IPS-18c (cell line): ENCODE measurements around the gene PKP1.

Experiments used
- H3K4me3 ChIP-seq: 2 replicates; pipeline ENCODE4 v1.7.0; 2013; ENCODE audit warnings: low read depth, mild to moderate bottlenecking, low read length, moderate library complexity; ENCODE audit not compliant: insufficient read depth
- H3K9me3 ChIP-seq: one replicate; pipeline ENCODE4 v1.6.1; 2013; ENCODE audit warnings: mild to moderate bottlenecking, low read length, moderate library complexity; ENCODE audit not compliant: control insufficient read depth, insufficient read depth

The PKP1 gene

GRCh38 chr1:201272799-201273198 is 10.5 kb upstream of the PKP1 start:
- Histone ChIP-seq H3K9me3 (no peaks in the 10 kb centered on the region), H3K4me3 (no peak overlapping the region)

DNA sequence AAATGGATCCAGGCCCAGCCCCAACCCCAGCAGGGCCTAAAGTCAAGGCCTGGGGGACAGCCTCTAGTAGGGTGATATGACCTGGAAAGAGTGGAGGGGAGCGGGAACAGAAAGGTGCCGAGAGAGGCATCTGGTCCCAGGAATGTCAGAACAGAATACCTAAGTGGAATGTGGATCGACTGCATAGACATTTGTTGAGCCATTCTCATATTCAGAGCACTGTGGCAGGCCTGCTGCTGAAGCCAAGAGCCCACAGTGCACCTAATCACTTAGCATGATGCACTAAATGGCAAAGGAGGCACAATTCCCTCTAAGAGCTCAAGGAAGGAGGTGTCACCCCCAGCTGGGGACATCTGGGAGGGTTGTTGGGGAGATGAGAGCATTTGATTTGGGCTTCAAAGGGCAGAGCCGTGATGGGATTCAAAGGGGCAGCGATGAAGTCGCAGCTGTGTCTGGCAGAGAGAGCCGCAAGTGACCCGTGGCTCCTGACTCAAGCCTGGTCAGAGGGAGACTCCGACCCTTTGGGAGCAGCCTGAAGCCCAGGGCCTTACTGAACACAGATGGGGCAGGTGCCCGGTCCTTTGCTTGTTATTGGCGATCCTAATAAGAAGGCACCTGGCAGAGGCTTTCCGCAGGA is 8.6 kb upstream of the PKP1 start:
- Histone ChIP-seq H3K4me3 (no peak overlapping the region), H3K9me3 (no peaks in the 10 kb centered on the region)

DNA sequence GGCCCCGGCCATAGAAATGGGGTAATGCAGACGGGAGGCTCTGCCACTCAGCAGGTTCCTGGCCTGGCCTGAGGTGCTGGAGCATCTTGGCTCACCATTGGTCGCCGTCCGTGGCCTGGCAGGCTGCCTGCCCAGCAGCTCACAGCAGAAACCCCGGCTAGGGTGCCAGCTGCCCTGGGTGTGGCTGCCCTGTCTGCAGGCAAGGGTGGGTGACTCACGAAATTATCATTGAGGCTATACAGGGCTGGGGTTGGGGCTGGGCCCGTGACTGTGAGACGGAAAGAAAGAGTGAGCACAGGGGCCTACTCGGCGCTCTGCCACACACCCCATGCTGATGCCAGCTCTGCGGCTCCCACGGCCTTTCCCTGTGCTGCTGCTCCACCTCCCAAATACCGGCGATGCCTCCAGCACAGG is 8.0 kb upstream of the PKP1 start:
- Histone ChIP-seq H3K9me3 (no peaks in the 10 kb centered on the region), H3K4me3 (no peak overlapping the region)

- no peaks in the 10 kb centered on the region for H3K9me3 ChIP-seq
These were observed 6.4 kb upstream of the PKP1 start for GRCh38 chr1:201276891-201277290.

DNA sequence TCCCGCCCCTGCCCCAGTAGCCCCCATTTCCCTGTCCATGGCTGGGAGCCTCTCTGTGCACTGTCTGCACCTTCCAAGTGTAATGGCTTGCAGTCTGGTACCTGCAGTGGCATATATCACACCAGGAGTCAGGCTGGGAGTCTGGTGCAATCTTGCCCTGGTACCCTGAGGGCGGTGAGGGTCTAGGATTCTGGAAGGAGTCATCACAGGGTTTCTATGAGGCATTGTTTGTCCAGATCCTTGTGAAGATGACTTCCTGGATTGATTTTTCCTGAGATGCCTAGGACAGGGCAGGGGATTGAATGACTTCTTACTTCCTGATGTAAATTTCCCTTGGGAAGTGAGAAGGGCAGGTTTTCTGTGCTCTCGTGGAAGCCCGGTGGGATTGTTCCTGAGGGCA is 5.9 kb upstream of the PKP1 start:
- Histone ChIP-seq H3K4me3 (no peak overlapping the region), H3K9me3 (no peaks in the 10 kb centered on the region)

More at GRCh38 chr1:201276891-201277290, 6.4 kb upstream of the PKP1 start:
- H3K4me3 ChIP-seq, result no peak overlapping the region

DNA sequence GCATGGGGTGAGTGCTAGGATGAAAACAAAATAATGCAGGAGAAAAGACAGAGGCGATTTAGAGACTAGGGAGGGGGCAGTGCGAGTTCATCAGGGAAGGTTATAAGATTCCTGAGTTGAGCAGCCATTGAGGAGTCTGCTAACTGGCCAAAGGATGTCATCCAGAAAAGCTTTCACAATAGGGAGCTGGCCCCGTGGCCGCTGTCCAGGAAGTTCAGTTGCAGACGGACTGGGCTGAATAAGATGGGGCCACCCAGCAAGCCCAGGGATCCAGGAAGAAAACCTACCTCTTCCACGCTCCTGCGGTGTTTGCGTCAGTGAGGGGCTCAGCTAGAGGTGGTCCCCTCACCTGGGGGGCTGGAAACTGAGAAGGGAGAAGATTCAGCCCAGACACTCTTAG is 4.0 kb upstream of the PKP1 start:
- Histone ChIP-seq H3K4me3 (no peak overlapping the region), H3K9me3 (no peaks in the 10 kb centered on the region)

DNA sequence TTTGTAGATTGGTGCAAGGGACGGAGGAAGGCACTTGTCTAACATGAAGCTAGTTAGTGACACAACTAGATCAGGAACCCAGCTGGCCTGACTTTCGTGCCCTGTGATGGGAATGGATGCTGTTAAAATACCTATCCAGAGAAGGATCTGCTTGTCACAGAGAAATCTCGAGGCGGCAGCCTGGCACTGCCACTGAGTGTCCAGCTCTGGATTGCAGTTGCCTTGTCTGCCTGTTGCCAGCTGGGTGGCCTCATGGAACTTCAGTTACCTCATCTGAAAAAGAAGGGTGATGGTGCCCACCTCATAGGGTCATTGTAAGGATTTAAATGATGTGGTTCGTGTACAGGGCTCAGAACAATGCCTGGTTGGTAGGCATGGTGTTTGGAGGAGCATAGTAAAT is 2.4 kb upstream of the PKP1 start:
- Histone ChIP-seq H3K9me3 (no peaks in the 10 kb centered on the region), H3K4me3 (no peak overlapping the region)

- Histone ChIP-seq H3K9me3 (no peaks in the 10 kb centered on the region), H3K4me3 (no peak overlapping the region)
These were observed 1.7 kb upstream of the PKP1 start for GRCh38 chr1:201281573-201281972.

DNA sequence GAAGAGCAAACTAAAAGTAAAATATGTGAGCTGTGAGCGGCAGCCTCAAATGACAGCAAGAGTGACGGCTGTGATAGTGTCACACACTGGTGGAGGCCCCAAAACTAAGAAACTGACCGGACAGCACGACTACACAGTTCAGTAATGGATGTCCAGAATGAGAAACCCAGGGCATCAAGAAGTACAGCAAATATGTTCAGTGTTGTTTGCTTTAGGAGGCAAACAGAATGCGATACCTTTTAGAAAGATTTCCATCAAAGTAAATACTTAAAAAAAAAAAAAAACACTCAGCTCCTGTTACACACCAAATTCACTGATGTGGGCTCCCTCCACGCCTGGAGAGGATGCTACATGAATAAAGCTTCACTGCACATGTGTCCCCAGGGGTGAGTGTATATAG is 1.1 kb upstream of the PKP1 start:
- Histone ChIP-seq H3K9me3 (no peaks in the 10 kb centered on the region), H3K4me3 (no peak overlapping the region)

DNA sequence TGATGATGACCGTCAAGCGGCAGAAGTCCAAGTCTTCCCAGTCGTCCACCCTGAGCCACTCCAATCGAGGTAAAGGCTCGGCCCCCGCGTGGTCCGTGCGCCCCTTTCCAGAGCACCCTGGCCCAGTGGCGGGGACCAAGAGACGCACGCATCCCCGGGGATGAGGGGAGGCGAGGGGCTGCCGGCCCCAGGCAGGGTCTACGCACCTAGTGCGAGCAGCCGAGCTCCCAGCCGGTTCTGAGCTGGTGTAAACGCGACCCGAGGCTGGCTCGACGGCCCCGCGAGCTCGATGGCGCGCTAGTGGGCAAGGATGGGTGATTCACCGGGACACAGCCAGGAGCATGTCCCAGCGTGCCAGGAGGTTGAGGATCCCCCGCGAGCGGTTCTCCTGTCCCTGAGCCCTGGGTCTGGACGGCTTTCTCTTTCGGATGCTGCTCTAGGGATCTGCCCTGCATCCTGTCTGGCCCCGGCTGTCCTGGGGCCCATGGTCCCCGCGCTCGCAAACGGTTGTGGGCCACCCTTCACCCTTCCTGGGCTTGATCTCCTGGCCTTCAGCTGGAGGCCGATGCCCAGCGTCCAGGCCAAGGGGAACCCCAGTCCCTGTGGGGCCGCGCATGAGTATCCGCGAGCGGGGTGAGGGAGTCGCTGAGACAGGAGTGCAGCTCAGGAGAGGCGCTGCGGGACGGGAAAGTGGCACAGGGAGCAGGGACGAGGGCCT is 689 bp downstream of the PKP1 start:
- no peaks in the 10 kb centered on the region for H3K9me3 ChIP-seq
- no peak overlapping the region for H3K4me3 ChIP-seq

DNA sequence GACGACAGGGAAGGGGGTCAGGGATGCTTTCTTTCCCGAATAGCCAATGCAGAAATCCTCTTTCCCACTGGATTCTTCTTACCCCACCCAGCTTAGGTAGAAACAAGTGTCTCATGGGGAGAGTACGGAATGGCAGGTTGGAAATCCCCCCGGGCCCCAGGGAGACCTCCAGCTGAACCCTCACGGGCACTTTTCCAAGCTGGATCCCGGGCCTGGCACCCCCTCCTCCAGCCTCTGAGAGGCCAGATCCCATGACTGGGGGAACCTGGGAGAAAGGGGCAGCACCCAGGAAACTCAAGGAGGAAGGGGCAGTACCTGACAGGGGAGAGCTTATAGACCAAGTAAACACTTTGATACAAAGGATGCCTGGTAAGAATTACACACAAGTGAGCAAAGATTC is 1.3 kb downstream of the PKP1 start:
- no peak overlapping the region for H3K4me3 ChIP-seq
- no peaks in the 10 kb centered on the region for H3K9me3 ChIP-seq

DNA sequence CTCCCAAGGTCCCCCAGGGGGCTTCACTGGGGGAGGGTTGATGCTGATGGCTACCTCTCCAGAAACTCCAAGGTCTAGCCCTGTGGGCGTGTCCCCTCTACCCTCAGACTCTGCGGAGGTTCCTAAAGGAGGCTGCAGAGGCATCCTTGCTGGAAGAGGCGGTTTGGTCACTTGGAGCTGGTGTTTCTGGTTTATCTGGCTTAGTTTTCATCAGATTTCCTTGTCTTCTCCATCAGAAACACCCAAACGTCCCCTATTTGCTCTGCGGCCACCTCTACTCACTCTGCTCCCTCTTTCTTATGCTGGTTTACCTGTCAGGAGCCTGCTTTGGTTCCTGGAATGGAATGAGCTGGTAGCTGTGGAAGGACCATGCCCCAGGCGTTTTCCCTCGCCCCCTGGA is 2.5 kb downstream of the PKP1 start:
- Histone ChIP-seq H3K4me3 (no peak overlapping the region), H3K9me3 (no peaks in the 10 kb centered on the region)

DNA sequence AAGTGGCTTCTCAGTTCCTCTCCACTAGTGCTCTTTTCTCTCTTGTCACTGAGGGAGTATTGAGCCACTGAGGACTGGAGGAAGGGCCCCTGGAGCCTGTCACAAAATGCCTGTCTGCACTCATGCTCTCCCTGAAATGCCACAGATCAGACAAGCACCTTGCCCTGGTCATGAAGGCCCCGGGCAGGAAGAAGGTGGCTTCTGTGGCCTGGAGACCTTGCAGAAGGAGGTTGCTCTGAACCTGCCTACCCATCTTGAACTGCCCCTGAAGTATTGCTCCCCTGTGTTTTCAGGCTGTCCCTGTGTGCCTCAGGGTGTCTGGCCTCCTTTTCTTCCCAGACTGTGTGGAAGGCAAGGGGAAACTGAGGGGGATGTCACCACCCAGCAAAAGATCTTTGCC is 3.1 kb downstream of the PKP1 start:
- Histone ChIP-seq H3K4me3 (no peak overlapping the region), H3K9me3 (no peaks in the 10 kb centered on the region)

DNA sequence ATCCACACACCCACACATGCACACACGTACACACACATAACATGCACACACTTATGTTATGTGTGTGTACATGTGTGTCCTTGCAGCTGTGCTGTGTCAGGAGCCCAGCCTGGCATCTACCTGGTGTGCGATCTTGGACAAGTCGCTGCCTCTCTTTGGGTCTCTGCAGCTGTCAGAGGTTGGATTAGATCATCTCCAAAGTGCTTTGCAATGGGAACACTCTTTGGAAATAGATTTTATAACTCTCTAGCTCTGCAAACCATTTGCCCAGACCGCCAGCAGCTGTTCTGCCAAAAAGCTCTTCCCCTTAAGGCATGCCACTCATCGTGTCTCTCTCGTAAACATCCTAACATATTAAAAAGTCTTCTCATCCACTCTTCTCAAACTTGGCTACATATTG is 4.7 kb downstream of the PKP1 start:
- H3K9me3 ChIP-seq, result no peaks in the 10 kb centered on the region
- H3K4me3 ChIP-seq, result no peak overlapping the region

DNA sequence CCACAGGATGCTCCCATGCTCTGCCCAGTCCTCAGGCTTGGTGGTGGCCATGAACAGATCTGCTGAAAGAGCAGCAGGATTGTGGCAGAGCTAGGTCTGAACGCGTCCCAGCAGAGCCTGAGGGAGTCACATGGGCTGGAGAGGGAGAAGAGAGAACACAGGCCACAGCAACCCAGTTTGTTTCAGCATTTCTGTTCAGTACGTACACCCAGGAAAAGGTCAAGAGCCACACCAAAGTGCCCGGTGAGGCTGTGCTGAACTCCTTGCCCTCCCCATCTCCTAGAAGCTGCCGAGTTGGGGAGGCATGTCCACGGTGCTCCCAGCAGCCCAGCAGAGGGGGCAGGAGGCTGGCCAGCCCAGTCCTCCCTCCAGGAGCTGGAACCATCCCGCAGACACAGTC is 5.5 kb downstream of the PKP1 start:
- no peaks in the 10 kb centered on the region for H3K9me3 ChIP-seq

DNA sequence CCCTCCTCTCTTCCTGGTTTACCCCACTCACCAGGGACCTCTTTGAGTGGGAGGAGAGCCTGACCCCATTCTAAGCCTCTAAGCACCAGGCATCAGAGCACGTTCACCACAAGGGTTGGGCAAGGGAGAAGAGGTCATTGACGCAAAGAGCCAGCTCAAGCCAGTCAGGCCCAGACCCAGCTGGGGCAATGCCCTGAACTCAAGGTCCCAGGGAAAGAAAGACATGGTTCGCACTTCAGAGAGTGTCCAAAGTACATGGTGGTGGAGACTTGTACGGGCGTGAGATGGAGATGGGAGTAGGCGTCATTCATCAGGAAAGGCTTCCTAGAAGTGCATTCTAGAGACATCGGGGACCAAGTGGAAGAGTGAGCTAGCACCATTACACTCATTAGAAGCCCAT is 7.2 kb downstream of the PKP1 start:
- Histone ChIP-seq H3K4me3 (no peak overlapping the region), H3K9me3 (no peaks in the 10 kb centered on the region)

More for the DNA sequence above, 5.5 kb downstream of the PKP1 start:
- no peak overlapping the region for H3K4me3 ChIP-seq

- no peak overlapping the region for H3K4me3 ChIP-seq
- H3K9me3 ChIP-seq, result no peaks in the 10 kb centered on the region
These were observed 8.6 kb downstream of the PKP1 start for GRCh38 chr1:201291916-201292315.

DNA sequence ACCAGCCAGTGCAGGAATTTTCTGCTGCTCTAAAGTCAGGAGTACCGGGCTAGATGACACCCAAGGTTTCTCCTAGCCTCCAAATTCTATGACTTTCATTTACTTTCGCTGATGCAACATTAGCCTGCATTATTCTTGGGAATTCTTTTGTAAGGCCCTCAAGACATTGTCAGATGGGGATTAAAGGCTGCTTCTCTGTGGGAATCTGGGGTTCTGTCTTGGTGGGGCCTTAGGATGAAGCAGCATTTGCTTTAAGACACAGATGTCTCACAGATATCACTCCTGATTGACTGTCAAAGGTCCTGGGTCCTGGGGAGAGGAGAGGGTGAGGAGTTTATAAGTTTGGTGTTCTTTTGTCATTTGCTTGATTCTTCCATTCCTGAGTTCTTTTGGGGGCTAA is 11.6 kb downstream of the PKP1 start:
- no peak overlapping the region for H3K4me3 ChIP-seq
- H3K9me3 ChIP-seq, result no peaks in the 10 kb centered on the region

GRCh38 chr1:201295346-201295745 is 12.0 kb downstream of the PKP1 start:
- Histone ChIP-seq H3K4me3 (no peak overlapping the region), H3K9me3 (no peaks in the 10 kb centered on the region)
